Dendritic cell treated with granulocyte-macrophage colony-stimulating factor and Interleukin-4, amounts not matched to agents 40 ng/mL and 50 ng/mL, for 4 days (primary cell): ENCODE measurements around the gene NME5.
A peak's percentile ranks its signal among the peaks of the same experiment; 100 is the strongest.

ENCODE experiments used
- H3K27ac Mint-ChIP-seq: one replicate; pipeline ENCODE4 v1.8.0; 2022; ENCODE audit warnings: mild to moderate bottlenecking, mixed read lengths
- H3K27me3 Mint-ChIP-seq: one replicate; pipeline ENCODE4 v1.8.0; 2022; ENCODE audit warnings: mild to moderate bottlenecking, mixed read lengths
- H3K36me3 Mint-ChIP-seq: one replicate; pipeline ENCODE4 v1.8.0; 2022; ENCODE audit warnings: low read depth, mixed read lengths
- H3K4me1 Mint-ChIP-seq: one replicate; pipeline ENCODE4 v1.8.0; 2022; ENCODE audit warnings: low read depth, mixed read lengths
- H3K4me3 Mint-ChIP-seq: one replicate; pipeline ENCODE4 v1.8.0; 2022; ENCODE audit warnings: mild to moderate bottlenecking, moderate library complexity, mixed read lengths
- H3K9me3 Mint-ChIP-seq: one replicate; pipeline ENCODE4 v1.8.0; 2022; ENCODE audit warnings: mixed read lengths
- intact Hi-C: fragments of 100-400 bp; cut with micrococcal nuclease; formaldehyde crosslinking; loops from one replicate; pipeline ENCODE4 v1.15.0; 2022

The NME5 gene, protein sequence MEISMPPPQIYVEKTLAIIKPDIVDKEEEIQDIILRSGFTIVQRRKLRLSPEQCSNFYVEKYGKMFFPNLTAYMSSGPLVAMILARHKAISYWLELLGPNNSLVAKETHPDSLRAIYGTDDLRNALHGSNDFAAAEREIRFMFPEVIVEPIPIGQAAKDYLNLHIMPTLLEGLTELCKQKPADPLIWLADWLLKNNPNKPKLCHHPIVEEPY

GRCh38 chr5:138138949-138139780 is at the start of gene NME5:
Gene NME5 (minus strand): TSS chr5:138139428. CDS start chr5:138138780, 648 bp downstream.
- Mint-ChIP-seq H3K27ac (no peak within 1 kb of the TSS), H3K36me3 (no peaks in the 10 kb centered on the region), H3K9me3 (no peaks in the 10 kb centered on the region), H3K4me3 (peak within 1 kb of the TSS; percentile 23), H3K4me1 (peaks cover 15% of the 10 kb centered on the region), H3K27me3 (peaks cover 55% of the 10 kb centered on the region)
- intact Hi-C loops, result loop anchor here (2.0 kb wide), 1 partner anchor 104 kb away; no protein-coding TSS in a partner anchor

DNA sequence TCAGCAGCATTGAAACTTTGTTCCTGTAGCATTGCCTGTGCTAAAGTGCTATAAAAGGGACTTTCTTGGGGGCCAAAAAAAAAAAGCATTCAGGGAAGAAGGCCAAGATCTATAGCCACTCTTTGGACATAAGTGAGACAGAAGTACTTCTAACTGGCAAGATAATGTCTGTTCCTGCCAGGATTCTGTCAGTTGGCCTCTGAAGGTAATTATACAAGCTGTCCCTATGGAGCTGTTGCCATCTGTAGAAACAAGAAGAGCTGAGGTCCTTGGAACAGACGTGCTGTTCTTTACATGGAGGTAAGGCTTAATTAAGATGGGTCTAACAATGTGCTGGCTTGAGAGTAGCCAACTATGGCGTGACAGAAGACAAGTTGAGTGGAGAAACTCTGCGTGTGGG is 49.4 kb upstream of the NME5 start:
- H3K27ac Mint-ChIP-seq, result no peak overlapping the region
- H3K4me3 Mint-ChIP-seq, result no peak overlapping the region
- H3K27me3 Mint-ChIP-seq, result no peaks in the 10 kb centered on the region
- peaks cover under 1% of the 10 kb centered on the region for H3K9me3 Mint-ChIP-seq
- H3K36me3 Mint-ChIP-seq, result peaks cover 85% of the 10 kb centered on the region
- intact Hi-C loops, result no loop called here
- H3K4me1 Mint-ChIP-seq, result peaks cover 7% of the 10 kb centered on the region

DNA sequence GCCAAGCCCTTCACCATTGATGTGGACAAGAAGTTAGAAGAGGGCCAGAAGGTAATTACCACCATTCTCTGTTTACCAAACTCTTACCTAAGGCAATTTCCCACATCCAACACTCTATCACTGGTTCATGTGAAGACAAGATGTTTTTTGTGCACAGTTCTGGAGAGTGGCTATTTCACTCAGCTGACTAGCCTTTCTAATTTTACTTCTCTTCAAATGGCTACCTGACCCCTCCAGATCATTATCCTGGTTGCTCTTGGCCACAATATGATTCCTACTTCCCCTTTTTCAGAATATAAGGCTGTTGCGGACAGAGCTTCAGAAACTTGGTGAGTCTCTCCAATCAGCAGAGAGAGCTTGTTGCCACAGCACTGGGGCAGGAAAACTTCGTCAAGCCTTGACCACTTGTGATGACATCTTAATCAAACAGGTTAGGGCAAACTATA is 46.8 kb upstream of the NME5 start:
- no peak overlapping the region for H3K4me3 Mint-ChIP-seq
- H3K9me3 Mint-ChIP-seq, result no peaks in the 10 kb centered on the region
- H3K27ac Mint-ChIP-seq, result no peak overlapping the region
- peaks cover 59% of the 10 kb centered on the region for H3K36me3 Mint-ChIP-seq
- H3K4me1 Mint-ChIP-seq, result peaks cover 7% of the 10 kb centered on the region
- no peaks in the 10 kb centered on the region for H3K27me3 Mint-ChIP-seq
- intact Hi-C loops, result no loop called here

DNA sequence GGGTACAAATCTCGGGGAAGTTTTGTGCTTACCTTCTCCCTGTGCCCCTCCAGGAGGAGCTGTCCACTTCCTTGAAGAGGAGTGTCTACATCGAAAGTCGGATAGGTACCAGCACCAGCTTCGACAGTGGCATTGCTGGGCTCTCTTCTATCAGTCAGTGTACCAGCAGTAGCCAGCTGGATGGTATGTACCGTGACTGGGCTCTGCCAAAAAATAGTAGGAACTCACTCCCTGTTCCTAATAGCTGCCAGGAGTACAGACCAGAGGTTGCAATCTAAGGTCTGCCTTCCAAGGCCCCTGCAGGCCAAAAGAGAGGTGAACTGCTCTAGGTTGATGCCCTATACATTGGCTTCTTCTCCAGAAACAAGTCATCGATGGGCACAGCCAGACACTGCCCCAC is 43.6 kb upstream of the NME5 start:
- Mint-ChIP-seq H3K4me1 (peaks cover 7% of the 10 kb centered on the region), H3K27ac (no peak overlapping the region), H3K4me3 (no peak overlapping the region), H3K27me3 (no peaks in the 10 kb centered on the region), H3K36me3 (peaks cover 27% of the 10 kb centered on the region), H3K9me3 (no peaks in the 10 kb centered on the region)
- intact Hi-C loops, result no loop called here

DNA sequence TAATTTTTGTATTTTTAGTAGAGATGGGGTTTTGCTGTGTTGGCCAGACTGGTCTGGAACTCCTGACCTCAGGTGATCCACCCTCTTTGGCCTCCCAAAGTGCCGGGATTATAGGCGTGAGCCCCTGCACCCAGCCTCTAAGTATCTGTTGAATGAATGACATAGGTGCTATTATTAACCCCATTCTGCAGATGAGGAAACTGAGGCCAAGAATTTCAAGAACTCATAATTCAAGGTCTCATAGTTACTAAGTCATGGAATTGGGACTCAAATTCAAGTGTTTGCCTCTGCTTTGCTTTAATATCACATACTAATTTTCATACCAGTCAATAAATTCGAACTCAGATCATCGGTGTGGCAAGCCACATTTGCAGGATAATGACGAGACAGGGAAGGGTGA is 41.6 kb upstream of the NME5 start:
- H3K27ac Mint-ChIP-seq, result no peak overlapping the region
- no peaks in the 10 kb centered on the region for H3K27me3 Mint-ChIP-seq
- peaks cover 30% of the 10 kb centered on the region for H3K36me3 Mint-ChIP-seq
- intact Hi-C loops, result no loop called here
- H3K9me3 Mint-ChIP-seq, result no peaks in the 10 kb centered on the region
- no peak overlapping the region for H3K4me3 Mint-ChIP-seq
- H3K4me1 Mint-ChIP-seq, result peaks cover 10% of the 10 kb centered on the region

GRCh38 chr5:138180183-138180782 is 41.1 kb upstream of the NME5 start:
- Mint-ChIP-seq H3K4me3 (no peak overlapping the region), H3K27ac (no peak overlapping the region), H3K4me1 (peaks cover 8% of the 10 kb centered on the region), H3K36me3 (peaks cover 34% of the 10 kb centered on the region), H3K9me3 (no peaks in the 10 kb centered on the region), H3K27me3 (no peaks in the 10 kb centered on the region)
- intact Hi-C loops, result no loop called here

- Mint-ChIP-seq H3K36me3 (peaks cover 34% of the 10 kb centered on the region), H3K4me1 (peaks cover 8% of the 10 kb centered on the region), H3K27ac (no peak overlapping the region), H3K9me3 (no peaks in the 10 kb centered on the region), H3K4me3 (no peak overlapping the region), H3K27me3 (no peaks in the 10 kb centered on the region)
- intact Hi-C loops, result no loop called here
Observed at GRCh38 chr5:138179277-138179857, 40.1 kb upstream of the NME5 start.

DNA sequence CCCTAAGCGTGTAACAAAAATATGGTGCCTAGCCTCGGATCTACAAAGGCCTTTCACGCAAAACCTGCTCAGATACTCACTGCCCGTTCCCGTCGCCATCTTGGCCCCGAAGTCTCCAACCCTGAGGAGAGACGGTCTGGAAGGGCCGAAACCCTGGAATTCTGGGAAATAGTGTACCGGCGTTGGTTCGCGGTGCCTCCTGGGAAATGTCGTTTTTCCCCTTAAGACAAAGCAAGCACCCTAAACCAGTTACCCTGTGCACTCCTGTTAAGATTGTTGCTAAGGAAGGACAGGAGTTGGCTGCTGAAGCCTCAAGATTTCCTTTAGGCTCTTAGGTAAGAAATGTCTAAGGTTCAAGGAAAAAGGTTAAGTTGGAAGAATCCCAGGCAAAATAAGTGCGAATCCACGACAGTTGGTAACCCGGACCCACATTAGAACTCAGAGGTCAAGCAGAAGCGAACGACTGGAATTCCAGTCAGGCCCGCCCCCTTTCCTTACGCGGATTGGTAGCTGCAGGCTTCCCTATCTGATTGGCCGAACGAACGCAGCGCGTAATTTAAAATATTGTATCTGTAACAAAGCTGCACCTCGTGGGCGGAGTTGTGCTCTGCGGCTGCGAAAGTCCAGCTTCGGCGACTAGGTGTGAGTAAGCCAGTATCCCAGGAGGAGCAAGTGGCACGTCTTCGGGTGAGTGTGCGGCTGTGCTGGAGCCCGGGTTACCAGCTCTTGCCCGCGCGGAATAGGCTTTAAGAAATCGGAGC is 39.5 kb upstream of the NME5 start, which contains the start of the genes BRD8 and KIF20A:
Gene BRD8 (minus strand): TSS at position 115 of the 761 bp plus-strand sequence. CDS start 16 bp downstream, at position 99.
Gene KIF20A (plus strand): TSS at position 597 of the 761 bp plus-strand sequence. CDS start 569 bp downstream, outside the sequence.
- no peak within 1 kb of the TSS for H3K4me3 Mint-ChIP-seq
- peaks cover 34% of the 10 kb centered on the region for H3K36me3 Mint-ChIP-seq
- intact Hi-C loops, result loop anchor here (1.0 kb wide), 1 partner anchor 35 kb away; the partner anchor contains the start of gene CDC23
- no peak within 1 kb of the TSS for H3K27ac Mint-ChIP-seq
- peaks cover 10% of the 10 kb centered on the region for H3K4me1 Mint-ChIP-seq
- H3K9me3 Mint-ChIP-seq, result no peaks in the 10 kb centered on the region
- no peaks in the 10 kb centered on the region for H3K27me3 Mint-ChIP-seq

DNA sequence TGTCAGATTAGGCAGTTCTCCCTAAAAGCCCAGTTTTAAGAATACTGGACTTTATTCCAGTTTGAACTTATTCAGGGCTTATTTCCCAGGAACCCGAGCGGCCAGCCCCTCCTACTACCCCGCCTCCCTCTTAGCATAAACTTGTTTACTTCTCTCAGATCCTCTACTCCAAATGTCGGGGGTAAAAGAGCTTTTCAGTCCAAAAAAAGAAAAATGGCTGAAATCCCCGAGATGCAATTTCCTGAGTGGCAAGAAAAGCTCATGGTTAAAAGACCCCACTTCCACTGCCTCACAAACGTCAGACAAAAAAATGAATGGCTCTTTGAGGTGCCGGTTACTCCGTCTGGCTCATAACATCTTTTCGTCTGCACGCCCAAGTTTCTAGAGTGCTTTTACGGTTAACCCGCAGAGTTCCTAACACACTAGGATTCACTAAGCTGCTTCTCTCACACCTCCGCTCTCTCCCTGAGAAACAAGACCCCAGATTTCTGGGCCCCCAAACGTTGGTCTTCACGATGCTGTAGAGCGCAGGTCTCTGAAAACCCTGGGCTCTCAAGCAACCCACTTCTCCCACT is 38.8 kb upstream of the NME5 start:
- intact Hi-C loops, result loop anchor here (1.0 kb wide), 1 partner anchor 35 kb away; the partner anchor contains the start of gene CDC23
- Mint-ChIP-seq H3K9me3 (no peaks in the 10 kb centered on the region), H3K4me3 (no peak overlapping the region), H3K27me3 (no peaks in the 10 kb centered on the region), H3K27ac (no peak overlapping the region), H3K36me3 (peaks cover 41% of the 10 kb centered on the region), H3K4me1 (peaks cover 14% of the 10 kb centered on the region)

DNA sequence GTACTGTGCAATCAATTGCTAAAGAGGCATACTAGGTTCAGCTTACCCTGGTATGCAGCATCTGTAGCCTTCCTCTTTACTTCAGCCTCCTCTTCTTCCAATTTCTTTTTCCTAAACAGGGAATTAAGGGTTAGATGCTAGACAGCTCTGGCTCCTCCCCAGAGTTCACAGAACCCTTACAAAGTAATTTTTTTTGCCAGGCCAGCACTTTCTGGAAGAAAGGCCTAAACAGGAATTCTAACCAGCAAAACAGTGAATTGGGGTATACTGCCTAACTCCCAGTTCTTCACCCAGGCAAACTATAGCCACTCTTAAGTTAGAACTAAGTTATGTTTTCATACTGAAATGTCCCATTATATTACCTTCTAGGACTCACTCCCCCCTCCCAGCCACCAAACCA is 31.1 kb upstream of the NME5 start:
- intact Hi-C loops, result no loop called here
- no peaks in the 10 kb centered on the region for H3K9me3 Mint-ChIP-seq

DNA sequence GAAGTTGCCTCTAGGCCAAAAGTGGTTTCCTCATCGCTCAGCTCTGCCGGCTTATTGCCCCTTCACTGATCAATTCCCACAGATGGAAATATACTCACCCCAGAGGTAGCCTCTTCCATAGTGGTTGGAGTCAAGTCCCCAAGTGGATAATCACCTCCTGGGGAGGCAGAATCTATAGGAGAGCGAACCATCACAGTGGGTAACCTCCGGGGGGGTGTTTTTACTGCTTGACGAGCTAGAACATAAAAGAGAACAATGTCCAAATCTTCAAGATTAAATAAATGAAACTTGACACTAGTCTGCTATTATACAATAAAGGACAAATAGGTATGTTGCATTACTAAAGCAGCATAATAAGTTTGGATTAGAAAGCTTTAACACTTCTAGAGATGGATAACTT is 29.9 kb upstream of the NME5 start:
- Mint-ChIP-seq H3K27ac (no peak overlapping the region), H3K4me1 (peaks cover 15% of the 10 kb centered on the region), H3K27me3 (no peaks in the 10 kb centered on the region), H3K36me3 (peaks cover 100% of the 10 kb centered on the region), H3K9me3 (no peaks in the 10 kb centered on the region), H3K4me3 (no peak overlapping the region)
- intact Hi-C loops, result no loop called here

More for the DNA sequence above, 31.1 kb upstream of the NME5 start:
- Mint-ChIP-seq H3K27me3 (no peaks in the 10 kb centered on the region), H3K36me3 (peaks cover 100% of the 10 kb centered on the region), H3K27ac (peak overlapping the region; percentile 55), H3K4me3 (no peak overlapping the region), H3K4me1 (peaks cover 15% of the 10 kb centered on the region)

DNA sequence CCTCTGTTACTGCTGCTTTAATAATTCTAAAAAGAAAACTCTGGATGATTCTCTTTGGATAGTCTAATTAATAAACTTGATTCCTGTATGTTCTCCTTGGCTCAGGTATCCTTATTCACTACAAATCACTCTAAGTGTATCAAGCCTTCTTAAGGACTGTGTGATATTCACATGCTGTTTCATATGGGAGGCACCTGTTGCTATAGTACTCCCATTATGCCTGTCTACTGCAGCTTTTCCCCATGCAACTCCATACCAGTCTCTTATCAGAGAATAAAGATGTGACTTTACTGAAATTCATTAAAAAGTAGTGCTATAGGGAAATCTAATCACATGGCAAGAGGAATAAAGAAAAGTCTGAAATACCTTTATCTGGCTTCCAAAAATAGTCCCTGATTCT is 24.5 kb upstream of the NME5 start:
- H3K27ac Mint-ChIP-seq, result no peak overlapping the region
- no peaks in the 10 kb centered on the region for H3K4me1 Mint-ChIP-seq
- H3K4me3 Mint-ChIP-seq, result no peak overlapping the region
- peaks cover 100% of the 10 kb centered on the region for H3K36me3 Mint-ChIP-seq
- H3K9me3 Mint-ChIP-seq, result no peaks in the 10 kb centered on the region
- no peaks in the 10 kb centered on the region for H3K27me3 Mint-ChIP-seq
- intact Hi-C loops, result no loop called here

DNA sequence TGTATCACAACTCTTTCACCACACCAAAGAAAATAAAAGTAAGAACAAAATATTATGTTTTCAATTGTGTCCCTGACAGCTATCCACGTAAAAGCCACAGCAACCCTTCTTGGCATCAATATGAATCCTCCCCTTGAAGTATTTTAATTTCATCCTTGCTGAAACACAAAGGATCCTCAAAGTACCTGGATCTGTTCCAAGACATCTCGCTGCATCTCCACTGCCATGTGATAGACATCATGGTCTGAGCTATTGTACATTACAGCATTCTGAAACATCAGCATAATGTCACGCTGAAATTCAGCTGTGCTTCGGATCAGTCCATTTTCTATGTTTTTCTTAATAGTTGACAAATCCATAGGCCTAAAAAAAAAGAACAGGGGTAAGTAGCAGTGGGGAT is 21.5 kb upstream of the NME5 start:
- intact Hi-C loops, result no loop called here

More for the DNA sequence above, 21.5 kb upstream of the NME5 start:
- H3K4me1 Mint-ChIP-seq, result no peaks in the 10 kb centered on the region
- H3K27ac Mint-ChIP-seq, result no peak overlapping the region
- H3K4me3 Mint-ChIP-seq, result no peak overlapping the region
- peaks cover 99% of the 10 kb centered on the region for H3K36me3 Mint-ChIP-seq
- H3K27me3 Mint-ChIP-seq, result no peaks in the 10 kb centered on the region
- no peaks in the 10 kb centered on the region for H3K9me3 Mint-ChIP-seq
